Transverse colon (tissue), 4 donors: ENCODE measurements around the gene IFI27L1.

ENCODE experiments used
- POLR2AphosphoS5 ChIP-seq, 3 donors: sonication (generic); formaldehyde crosslinking; IDR thresholded peaks; one replicate each; pipeline ENCODE4 v1.6.1; 2016; ENCODE audit warnings: antibody characterized with exemption in 3 of 3
- TF ChIP-seq, protein P1 (sequence below), 5 experiments: fragments of 200-600 bp in 3 of 5; fragments of 450-650 bp in 2 of 5; sonication (generic) in 3 of 5; IDR thresholded peaks; 1 replicate in 2 of 5; 2 replicates in 3 of 5; pipeline ENCODE4 v1.5.1; 2016 to 2017; ENCODE audit warnings: antibody characterized with exemption in 5 of 5, inconsistent platforms in 3 of 5, mild to moderate bottlenecking in 2 of 5, moderate library complexity in 1 of 5

DNA sequence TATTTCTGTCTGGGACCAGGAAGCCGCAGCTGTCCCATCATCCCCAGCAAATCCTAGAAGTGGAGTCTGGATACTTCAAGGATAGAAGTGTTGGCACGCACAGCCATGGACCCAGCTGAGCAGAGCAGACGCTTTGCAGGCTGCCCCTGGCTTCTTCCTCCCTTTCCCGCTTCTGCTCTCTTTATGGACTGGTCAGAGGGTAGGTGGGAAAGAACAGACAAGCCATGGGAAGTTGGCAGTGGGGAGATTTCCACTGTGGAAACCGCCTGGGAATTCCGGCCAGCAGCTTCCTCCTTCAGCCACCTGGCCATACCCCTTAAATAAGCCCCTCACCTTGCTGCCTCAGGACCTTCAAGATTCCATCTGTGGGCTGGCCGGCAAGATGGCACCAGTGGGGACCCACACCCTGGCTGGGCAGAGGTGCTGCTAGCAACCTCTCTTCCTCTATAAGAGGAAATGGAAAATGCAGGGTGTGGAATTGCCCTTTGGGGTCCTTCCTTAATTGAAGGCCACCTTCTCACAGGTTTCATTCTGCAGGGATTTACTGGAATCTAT, 34.3 kb upstream of the IFI27L1 start:
- TF ChIP-seq, protein P1, sequence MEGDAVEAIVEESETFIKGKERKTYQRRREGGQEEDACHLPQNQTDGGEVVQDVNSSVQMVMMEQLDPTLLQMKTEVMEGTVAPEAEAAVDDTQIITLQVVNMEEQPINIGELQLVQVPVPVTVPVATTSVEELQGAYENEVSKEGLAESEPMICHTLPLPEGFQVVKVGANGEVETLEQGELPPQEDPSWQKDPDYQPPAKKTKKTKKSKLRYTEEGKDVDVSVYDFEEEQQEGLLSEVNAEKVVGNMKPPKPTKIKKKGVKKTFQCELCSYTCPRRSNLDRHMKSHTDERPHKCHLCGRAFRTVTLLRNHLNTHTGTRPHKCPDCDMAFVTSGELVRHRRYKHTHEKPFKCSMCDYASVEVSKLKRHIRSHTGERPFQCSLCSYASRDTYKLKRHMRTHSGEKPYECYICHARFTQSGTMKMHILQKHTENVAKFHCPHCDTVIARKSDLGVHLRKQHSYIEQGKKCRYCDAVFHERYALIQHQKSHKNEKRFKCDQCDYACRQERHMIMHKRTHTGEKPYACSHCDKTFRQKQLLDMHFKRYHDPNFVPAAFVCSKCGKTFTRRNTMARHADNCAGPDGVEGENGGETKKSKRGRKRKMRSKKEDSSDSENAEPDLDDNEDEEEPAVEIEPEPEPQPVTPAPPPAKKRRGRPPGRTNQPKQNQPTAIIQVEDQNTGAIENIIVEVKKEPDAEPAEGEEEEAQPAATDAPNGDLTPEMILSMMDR (IDR thresholded peaks at IDR 0.05) = no peak
- no peak for TF ChIP-seq POLR2AphosphoS5 (IDR thresholded peaks at IDR 0.05)
